Skeletal muscle cell (primary cell): ENCODE results near the gene PTH1R.
A peak's percentile ranks its signal among the peaks of the same experiment; 100 is the strongest.
"Not testable (repeated sequence)": the region's sequence is repeated elsewhere in the genome, so short reads cannot be mapped to it uniquely, and the experiment has no call there.

ENCODE experiments used
- DNase-seq: peaks from one replicate; pipeline ENCODE4 v3.0.0-alpha.2; 2010; ENCODE audit warnings: low read depth
- H3K4me3 ChIP-seq: 2 replicates; pipeline ENCODE4 v1.5.1; 2011; ENCODE audit warnings: low read depth, mild to moderate bottlenecking, control low read depth, low read length, moderate library complexity

PTH1R gene

GRCh38 chr3:46906471-46907058 lies 29.0 kb downstream of the PTH1R start:
- H3K4me3 ChIP-seq = no peak overlapping the region
- DNase-seq = no peak

- H3K4me3 ChIP-seq = no peak overlapping the region
- DNase-seq = no peak
Observed at GRCh38 chr3:46907271-46907670, 29.8 kb downstream of the PTH1R start.

DNA sequence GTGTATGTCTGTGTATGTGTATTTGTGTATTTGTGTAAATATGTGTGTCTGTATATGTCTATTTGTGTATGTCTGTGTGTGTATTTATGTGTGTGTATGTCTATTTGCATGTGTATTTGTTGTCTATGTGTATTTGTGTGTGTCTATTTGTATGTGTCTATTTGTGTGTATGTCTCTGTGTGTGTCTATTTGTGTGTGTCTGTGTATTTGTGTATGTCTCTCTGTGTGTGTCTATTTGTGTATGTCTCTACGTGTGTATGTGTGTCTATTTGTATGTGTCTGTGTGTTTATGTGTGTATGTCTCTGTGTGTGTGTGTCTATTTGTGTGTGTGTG lies 30.4 kb downstream of the PTH1R start:
- H3K4me3 ChIP-seq = no peak overlapping the region
- DNase-seq = no peak

GRCh38 chr3:46908294-46908985 lies 30.9 kb downstream of the PTH1R start:
- H3K4me3 ChIP-seq = no peak overlapping the region
- DNase-seq = peak; percentile 59

GRCh38 chr3:46908986-46909534 lies 31.5 kb downstream of the PTH1R start:
- H3K4me3 ChIP-seq = no peak overlapping the region
- DNase-seq = no peak

DNA sequence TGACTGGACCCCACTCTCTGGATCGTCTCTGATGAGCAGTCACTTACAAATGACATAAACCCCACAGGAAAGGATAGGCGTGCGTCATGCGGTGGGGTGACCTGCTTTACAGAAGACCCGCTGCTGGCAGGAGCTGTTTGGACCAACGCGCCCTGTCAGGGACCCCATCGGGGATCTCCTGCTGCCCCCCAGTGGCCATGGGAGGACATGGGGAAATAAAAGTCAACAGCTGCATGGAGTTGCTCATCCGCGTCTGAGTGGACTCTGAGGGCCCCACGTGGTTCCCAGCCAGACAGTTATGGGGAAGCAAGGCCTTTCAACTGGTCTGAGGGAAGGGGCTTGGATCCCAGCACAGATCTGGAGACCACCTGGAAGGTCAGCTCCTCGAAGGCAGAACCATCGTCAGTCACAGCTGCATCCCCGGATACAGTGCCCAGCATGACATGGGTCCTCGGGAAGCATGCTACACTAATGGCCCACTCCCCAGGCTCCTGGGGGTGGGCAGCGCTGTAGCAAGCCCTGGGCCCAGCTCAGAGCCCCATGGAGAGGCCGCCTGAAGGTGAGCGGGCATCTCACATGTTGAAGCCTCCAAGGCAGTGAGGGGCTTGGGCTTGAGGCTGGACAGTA lies 32.1 kb downstream of the PTH1R start:
- no peak overlapping the region for H3K4me3 ChIP-seq
- DNase-seq = peak; percentile 57

DNA sequence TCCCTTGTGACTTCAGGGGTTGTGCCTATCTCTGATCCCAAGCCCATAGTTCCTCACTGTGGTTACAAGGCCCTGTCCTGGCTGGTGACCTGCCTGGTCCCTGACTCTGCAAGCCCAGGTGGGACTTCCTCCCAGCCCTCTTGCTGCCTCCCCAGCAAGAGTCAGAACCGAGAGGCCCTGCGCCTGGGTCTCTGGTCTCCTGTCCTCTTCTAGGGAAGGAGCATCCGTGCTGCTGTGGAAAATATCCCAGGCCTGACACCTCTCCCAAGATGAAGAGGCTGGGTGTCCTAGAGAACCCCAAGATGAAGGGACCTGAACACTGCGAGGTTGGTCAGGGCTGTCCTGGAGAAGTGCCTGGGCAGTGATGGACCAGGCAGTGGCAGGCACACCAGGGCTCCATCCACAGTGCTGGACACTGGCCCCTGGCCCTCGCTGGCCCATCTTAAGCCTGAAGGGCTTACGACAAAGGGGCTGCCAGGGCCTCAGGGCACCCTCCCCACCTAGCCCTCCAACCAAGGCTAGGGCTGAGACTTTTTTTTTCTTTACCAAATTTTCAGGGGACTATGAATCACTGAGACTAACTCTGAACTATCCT lies 32.7 kb downstream of the PTH1R start:
- H3K4me3 ChIP-seq = no peak overlapping the region
- no peak for DNase-seq

DNA sequence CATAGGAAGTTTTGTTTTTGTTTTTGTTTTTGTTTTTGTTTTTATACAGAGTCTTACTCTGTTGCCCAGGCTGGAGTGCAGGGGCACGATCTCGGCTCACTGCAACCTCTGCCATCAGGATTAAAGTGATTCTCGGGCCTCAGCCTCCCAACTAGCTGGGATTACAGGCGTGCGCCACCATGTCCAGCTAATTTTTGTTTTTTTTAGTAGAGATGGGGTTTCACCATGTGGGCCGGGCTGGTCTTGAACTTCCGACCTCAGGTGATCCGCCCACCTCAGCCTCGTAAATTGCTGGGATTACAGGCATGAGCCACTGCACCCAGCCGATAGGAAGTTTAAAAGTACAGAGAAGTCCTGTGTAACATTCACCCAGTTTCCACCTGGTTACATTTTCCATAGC lies 33.4 kb downstream of the PTH1R start:
- not testable (repeated sequence) for DNase-seq, H3K4me3 ChIP-seq

DNA sequence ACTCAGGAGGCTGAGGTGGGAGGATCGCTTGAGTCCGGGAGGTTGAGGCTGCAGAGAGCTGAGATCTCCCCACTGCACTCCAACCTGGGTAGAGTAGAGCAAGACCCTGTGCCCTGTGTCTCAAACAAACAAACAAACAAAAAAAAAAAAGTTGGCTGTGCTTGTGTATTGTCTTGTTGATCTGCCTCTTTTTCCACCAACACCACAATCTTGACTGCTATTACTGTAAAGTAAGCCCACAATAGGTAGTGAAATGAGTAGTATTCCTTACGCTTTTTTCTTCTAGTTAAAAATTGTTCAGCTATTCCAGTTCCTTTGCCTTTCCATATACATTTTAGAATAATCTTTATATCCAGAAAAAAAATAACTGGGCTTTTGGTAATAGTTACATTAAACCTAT lies 35.5 kb downstream of the PTH1R start:
- H3K4me3 ChIP-seq = no peak overlapping the region
- no peak for DNase-seq

DNA sequence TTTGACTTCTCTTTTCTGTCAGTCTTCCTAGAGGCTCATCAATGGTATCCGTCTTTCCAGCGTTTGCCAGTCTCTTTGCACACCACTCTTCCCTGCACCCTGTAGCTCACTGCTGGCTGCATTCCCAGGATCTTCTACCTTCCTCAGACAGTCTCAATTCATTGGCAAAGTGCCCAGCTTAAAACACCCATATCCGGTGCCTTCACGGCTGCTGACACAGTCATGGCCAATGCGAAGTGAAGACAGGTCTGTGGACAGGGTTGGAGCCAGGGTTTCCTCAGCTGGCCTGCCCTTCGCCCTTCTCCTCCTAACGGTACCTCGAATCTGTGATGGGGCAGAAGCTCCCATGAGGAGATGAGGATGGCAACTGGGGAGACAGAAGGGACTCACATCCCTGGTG lies 36.1 kb downstream of the PTH1R start:
- peak; percentile 48 for DNase-seq
- H3K4me3 ChIP-seq = no peak overlapping the region

DNA sequence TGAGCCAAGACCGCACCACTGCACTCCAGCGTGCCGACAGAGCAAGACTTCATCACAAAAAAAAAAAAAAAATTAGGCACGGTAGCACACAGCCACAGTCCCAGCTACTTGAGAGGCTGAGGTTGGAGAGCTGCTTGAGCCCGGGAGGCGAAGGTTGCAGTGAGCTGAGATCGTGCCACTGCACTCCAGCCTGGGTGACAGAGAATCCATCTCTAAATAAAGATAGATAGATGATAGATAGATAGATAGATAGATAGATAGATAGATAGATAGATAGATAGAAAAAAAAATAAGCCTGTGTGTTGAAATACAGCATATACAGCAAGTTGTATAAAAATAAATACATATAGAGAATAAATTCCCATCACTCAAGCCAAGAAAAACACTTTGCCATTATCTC lies 37.3 kb downstream of the PTH1R start:
- no peak overlapping the region for H3K4me3 ChIP-seq
- no peak for DNase-seq

DNA sequence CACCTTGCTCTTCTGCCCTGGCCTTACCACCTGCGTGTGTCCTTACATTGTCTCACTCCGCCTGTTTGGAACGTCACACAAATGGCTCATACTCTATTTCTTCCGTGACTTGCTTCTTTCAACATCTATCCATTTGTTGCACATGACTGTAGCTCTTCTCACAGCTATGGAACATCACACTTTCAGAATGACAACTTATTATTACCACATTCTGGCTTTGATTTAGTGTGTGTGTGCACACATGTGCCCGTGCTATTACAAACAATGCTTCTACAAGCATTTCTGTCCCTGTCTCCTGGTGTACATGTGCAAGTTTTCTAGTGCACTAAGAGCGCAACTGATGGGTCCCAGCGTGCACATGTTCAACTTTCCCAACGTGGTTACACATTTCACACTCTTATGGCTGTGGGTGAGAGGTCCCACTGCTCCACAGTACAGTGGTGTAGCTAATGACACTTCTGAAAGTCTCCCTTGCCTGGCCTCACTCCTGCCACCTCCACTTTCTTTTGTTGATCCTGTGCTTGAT lies 37.8 kb downstream of the PTH1R start:
- no peak for DNase-seq
- H3K4me3 ChIP-seq = no peak overlapping the region

- no peak overlapping the region for H3K4me3 ChIP-seq
- no peak for DNase-seq
Observed at GRCh38 chr3:46916278-46916677, 38.8 kb downstream of the PTH1R start.

GRCh38 chr3:46916799-46917198 lies 39.3 kb downstream of the PTH1R start:
- no peak for DNase-seq
- H3K4me3 ChIP-seq = no peak overlapping the region

GRCh38 chr3:46917257-46917656 lies 39.7 kb downstream of the PTH1R start:
- no peak for DNase-seq
- no peak overlapping the region for H3K4me3 ChIP-seq

- DNase-seq = no peak
Observed at GRCh38 chr3:46918202-46918601, 40.7 kb downstream of the PTH1R start.

DNA sequence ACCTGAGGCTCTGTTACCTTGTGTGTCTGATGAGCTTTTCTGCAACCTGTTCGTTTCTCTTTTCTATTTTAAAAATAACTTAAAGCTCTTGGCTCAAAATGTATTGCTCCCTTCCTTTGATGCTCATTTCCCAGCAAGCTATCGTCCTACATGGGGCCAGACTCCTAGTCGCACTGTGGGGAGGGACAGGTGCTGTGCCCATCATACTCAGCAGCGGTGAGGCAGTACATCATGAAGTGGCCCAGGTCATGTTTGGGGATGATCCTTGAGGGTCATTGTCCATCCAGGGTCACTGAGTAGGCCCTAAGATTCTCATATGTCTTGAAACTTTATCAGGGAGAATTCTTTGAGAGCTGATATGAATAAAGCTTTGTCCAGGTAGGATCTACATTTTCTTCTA lies 41.1 kb downstream of the PTH1R start:
- H3K4me3 ChIP-seq = no peak overlapping the region
- no peak for DNase-seq

More at GRCh38 chr3:46918202-46918601, 40.7 kb downstream of the PTH1R start:
- no peak overlapping the region for H3K4me3 ChIP-seq

DNA sequence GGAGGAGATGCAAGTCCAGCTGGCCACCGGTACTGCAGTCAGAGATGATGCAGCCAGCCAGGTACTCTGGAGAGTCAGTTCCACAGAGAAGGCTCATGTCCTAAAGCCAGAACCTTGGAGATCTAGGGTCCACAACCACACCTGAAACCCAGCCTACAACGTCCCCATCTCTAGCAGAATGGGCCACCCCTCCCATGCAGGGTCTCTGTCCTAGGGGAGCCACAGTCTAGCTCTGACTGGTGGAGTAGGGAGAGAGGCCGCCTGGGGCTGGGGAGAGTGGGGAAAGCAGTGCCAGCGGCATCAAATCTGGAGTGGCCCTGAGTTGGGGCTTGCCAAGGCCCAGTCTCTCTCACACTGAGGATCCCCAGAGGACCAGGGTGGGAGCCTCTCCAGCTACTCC lies 43.5 kb downstream of the PTH1R start:
- no peak for DNase-seq
- H3K4me3 ChIP-seq = no peak overlapping the region

DNA sequence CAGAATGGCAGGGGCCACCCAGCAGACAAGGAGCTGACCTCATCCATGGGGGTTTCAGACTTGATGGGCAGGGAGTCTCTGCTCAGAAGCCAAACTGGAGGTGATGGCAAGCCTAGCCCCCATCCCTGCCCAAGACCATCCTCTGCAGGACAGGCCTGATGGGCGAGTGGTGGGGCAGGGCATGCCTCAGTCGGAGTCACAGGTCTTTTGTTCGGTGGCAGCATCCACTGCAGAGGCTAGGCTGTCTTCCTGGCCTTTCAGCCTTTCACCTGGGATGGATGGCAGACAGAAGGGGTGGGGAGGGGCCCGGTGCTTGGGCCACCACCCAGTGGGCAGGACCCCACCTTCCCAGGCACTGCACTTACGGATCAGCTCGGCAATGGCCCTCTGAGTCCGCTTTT lies 44.4 kb downstream of the PTH1R start:
- no peak for DNase-seq

DNA sequence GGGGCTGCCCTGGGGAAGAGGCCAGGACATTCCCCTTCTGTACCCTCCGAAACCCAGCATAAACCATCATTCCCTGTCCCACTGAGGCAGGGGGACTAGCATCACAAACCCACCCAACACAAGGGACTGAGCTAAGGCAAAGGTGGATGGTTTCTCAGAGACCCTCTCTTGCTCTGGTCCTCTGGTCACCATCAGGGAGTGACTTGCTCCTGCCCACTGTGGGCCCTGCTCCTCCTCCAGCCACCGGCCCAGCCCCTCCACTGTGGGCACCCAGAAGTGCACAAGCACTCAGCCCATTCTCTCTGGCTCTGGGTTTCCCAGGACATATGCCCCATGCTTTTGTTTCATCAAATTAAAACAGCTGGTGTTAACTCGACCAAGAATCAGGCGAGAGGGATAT lies 44.9 kb downstream of the PTH1R start:
- no peak overlapping the region for H3K4me3 ChIP-seq
- no peak for DNase-seq

More for the DNA sequence above, 44.4 kb downstream of the PTH1R start:
- H3K4me3 ChIP-seq = no peak overlapping the region
